Calu3 (cell line): Measurements from ENCODE around the gene PNPLA7. TPM values are rescaled to one million over a fixed set of nuclear protein-coding genes. Genes with fewer than 3 reads are reported as not detected.

Experiments used
- BruUV-seq: library from RNA; stranded (reverse); fragments of 400-500 nt; replicated peaks from 2 replicates; lab custom pipeline; 2021; lab: Mats Ljungman, UMichigan
- CTCF ChIA-PET: fragments of 300-600 bp; sonication (Branson Sonifier 250); formaldehyde crosslinking; loops from one replicate; lab custom pipeline; 2022; ENCODE audit warnings: antibody characterized with exemption; lab: Charles Lee
- DNase-seq: peaks from one replicate; pipeline ENCODE4 v3.0.0; 2022
- H3K27ac Mint-ChIP-seq: one replicate; pipeline ENCODE4 v1.8.0; 2022; ENCODE audit warnings: mixed read lengths; ENCODE audit not compliant: unreplicated experiment
- H3K27me3 Mint-ChIP-seq: one replicate; pipeline ENCODE4 v1.8.0; 2022; ENCODE audit warnings: mixed read lengths; ENCODE audit not compliant: unreplicated experiment
- H3K36me3 Mint-ChIP-seq: one replicate; pipeline ENCODE4 v1.8.0; 2022; ENCODE audit warnings: mild to moderate bottlenecking, moderate library complexity, mixed read lengths; ENCODE audit not compliant: insufficient read depth, unreplicated experiment
- H3K4me1 Mint-ChIP-seq: one replicate; pipeline ENCODE4 v1.8.0; 2022; ENCODE audit warnings: mild to moderate bottlenecking, low read depth, mixed read lengths; ENCODE audit not compliant: unreplicated experiment
- H3K4me3 Mint-ChIP-seq: one replicate; pipeline ENCODE4 v1.8.0; 2022; ENCODE audit warnings: mild to moderate bottlenecking, low read depth, moderate library complexity, mixed read lengths; ENCODE audit not compliant: unreplicated experiment
- H3K9me3 Mint-ChIP-seq: one replicate; pipeline ENCODE4 v1.8.0; 2022; ENCODE audit warnings: low read depth, mixed read lengths; ENCODE audit not compliant: unreplicated experiment
- intact Hi-C: fragments of 100-400 bp; cut with micrococcal nuclease; formaldehyde crosslinking; loops from one replicate; pipeline ENCODE4 v1.10.0; 2022; ENCODE audit not compliant: unreplicated experiment
- total RNA-seq: library from RNA; stranded (reverse); gene quantifications from 2 replicates; pipeline ENCODE4 v1.2.3, GENCODE V29; 2022
- TF ChIP-seq, protein P1 (sequence below): fragments of 200-600 bp; IDR thresholded peaks from one replicate; pipeline ENCODE4 v1.8.0; 2022; ENCODE audit warnings: antibody characterized with exemption; ENCODE audit not compliant: unreplicated experiment

PNPLA7 gene
- total RNA-seq, 1 experiment from 2014 or later: 1.8 TPM

DNA sequence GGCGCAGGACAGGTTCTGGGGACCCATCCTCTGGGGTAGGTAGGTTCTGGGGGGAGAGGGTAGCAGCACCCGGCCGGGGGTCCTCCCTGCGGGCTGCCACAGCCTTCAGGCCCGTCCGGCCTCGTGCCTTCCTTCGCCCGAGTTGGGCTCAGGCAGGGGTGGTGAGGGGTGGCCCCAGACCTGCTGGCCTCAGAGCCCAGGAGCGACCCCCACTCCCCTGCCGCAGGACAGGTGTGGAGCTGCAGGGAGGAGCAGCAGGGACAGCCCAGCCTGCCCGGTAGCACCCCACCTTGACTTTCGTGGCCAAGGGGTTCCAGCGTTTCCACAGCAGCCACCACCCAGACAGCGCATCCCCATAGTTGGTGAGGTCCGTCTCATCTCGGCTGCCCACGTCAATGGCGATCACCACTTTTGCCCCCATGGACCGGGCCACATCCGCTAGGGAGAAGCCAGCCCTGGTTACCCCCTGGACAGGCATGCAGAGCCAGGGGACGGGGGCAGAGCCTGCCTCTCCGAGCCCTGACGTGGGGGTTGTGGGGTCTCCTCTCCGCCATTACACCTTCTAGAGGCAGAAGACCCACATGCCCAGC lies 87.7 kb downstream of the PNPLA7 start:
- H3K27ac Mint-ChIP-seq: no peak overlapping the region
- peaks cover 12% of the 10 kb centered on the region for H3K36me3 Mint-ChIP-seq
- no peaks in the 10 kb centered on the region for H3K27me3 Mint-ChIP-seq
- no peak overlapping the region for H3K4me3 Mint-ChIP-seq
- DNase-seq: no peak
- no peaks in the 10 kb centered on the region for H3K4me1 Mint-ChIP-seq
- intact Hi-C loops: no loop called here
- TF ChIP-seq, protein P1, sequence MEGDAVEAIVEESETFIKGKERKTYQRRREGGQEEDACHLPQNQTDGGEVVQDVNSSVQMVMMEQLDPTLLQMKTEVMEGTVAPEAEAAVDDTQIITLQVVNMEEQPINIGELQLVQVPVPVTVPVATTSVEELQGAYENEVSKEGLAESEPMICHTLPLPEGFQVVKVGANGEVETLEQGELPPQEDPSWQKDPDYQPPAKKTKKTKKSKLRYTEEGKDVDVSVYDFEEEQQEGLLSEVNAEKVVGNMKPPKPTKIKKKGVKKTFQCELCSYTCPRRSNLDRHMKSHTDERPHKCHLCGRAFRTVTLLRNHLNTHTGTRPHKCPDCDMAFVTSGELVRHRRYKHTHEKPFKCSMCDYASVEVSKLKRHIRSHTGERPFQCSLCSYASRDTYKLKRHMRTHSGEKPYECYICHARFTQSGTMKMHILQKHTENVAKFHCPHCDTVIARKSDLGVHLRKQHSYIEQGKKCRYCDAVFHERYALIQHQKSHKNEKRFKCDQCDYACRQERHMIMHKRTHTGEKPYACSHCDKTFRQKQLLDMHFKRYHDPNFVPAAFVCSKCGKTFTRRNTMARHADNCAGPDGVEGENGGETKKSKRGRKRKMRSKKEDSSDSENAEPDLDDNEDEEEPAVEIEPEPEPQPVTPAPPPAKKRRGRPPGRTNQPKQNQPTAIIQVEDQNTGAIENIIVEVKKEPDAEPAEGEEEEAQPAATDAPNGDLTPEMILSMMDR: no peak
- H3K9me3 Mint-ChIP-seq: no peaks in the 10 kb centered on the region
- CTCF ChIA-PET: no interaction called here
- BruUV-seq: no TSS peak

DNA sequence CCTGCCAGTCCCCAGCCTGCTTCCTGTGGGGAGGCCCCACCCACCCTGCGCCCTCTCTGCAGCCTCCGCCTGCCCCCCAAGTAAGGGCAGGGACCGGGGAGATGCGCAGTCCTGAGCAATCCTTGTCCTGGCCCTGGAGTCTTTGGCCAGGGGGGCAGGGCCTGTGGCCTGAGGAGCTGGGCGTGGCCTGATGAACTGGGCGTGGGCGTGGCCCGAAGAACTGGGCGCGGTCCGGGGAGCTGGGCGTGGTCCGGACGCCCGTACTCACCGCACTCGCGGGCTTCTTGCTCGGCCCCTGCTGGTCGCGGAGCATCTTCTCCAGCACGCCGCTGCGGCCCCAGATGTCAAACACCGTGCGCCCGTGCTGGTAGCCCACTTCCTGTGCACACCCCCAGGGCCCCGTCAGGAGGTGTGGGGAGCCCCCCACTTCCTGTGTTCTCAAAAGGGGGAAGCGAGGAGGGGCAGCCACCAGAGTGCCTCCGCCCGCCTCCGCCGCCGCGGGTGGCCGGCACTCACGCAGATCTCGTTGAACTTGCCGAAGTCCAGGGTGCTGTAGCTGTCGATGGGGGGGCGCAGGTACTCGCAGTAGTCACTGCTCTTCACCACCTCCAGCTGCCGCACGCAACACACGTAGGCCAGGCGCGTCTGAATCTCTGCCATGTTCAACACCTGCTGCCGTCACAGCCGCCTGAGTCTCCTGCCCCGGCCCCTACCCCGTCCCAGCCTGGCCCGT lies 88.4 kb downstream of the PNPLA7 start:
- no peak for DNase-seq
- Mint-ChIP-seq H3K9me3 (no peaks in the 10 kb centered on the region), H3K27me3 (no peaks in the 10 kb centered on the region), H3K36me3 (peaks cover 17% of the 10 kb centered on the region), H3K4me1 (no peaks in the 10 kb centered on the region), H3K4me3 (no peak overlapping the region), H3K27ac (no peak overlapping the region)
- intact Hi-C loops: no loop called here
- no TSS peak for BruUV-seq
- CTCF ChIA-PET: no interaction called here
- TF ChIP-seq, protein P1: no peak

DNA sequence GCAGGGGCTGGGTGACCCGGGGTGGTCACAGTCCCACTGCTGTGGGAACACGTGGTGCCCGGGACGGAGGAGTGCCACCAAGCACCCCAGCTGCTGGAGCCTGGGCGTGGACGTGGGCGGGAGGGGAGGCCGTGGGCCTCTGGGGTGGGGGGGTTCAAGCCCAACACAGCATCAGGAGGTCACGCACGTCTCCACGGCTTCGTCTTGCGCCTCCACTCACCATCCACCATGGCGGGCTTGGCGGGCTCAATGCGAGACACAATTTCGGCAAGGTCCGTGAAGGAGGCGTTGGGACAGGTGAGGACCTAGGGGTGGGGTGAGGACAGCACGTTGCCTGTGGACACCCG lies 88.9 kb downstream of the PNPLA7 start:
- CTCF ChIA-PET: no interaction called here
- H3K9me3 Mint-ChIP-seq: no peaks in the 10 kb centered on the region
- H3K27me3 Mint-ChIP-seq: no peaks in the 10 kb centered on the region
- H3K4me3 Mint-ChIP-seq: no peak overlapping the region
- no TSS peak for BruUV-seq
- no peak overlapping the region for H3K27ac Mint-ChIP-seq
- intact Hi-C loops: no loop called here
- no peaks in the 10 kb centered on the region for H3K4me1 Mint-ChIP-seq
- TF ChIP-seq, protein P1: no peak
- DNase-seq: no peak
- peaks cover 17% of the 10 kb centered on the region for H3K36me3 Mint-ChIP-seq

DNA sequence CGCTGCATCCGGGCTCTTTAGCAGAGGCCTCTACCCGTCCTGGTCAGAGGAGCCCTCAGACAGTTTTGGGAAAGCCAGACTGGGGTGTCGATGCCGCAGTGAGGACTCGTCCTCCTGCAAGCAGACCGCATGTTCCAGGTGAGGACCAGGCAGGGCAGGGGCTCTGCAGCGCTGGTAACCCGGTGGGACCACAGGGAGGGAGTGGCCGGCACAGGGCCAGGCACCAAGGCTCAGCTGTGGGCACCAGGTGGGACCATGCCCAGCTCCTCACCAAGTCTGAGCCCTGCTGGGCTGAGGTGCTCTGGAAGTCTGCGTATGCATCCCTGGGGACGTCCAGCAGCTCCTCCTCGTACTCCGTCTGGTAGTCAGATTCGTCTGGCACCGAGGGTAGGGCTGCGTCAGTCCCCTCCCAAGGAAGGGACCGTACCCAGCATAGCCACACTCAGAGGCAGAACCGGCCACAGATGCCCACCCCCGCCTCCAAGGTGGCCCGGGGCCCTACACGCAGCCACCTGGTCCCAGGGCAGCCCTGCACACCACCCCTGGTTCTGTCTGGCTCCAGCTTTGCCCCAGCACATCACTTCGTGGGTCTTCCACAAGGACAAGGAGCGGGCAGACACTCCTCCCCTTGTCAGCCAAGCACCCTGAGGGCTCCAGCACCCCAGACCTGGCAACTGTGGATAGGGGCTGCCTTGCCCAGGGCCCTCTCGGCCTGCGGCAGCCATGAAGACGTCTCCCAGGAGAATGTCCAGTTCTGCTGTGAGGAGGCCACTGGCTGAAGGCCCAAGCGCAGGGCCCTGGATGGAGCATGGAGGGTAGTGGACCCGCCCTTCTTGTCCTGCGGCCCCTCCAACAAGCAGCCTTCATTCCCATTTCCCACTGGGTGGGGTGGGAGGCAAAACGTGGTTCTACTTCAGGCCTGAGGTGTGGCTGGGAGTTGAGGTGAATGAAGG lies 89.6 kb downstream of the PNPLA7 start:
- no peak for DNase-seq
- Mint-ChIP-seq H3K4me3 (no peak overlapping the region), H3K27me3 (no peaks in the 10 kb centered on the region), H3K9me3 (no peaks in the 10 kb centered on the region), H3K4me1 (no peaks in the 10 kb centered on the region), H3K36me3 (peaks cover 17% of the 10 kb centered on the region), H3K27ac (no peak overlapping the region)
- CTCF ChIA-PET: no interaction called here
- intact Hi-C loops: no loop called here
- no TSS peak for BruUV-seq
- TF ChIP-seq, protein P1: no peak
